NCI-H82 (cell line): ENCODE results near the gene SLC17A3.

Experiments
- DNase-seq: peaks from one replicate; lab custom pipeline; 2025; lab: John Stamatoyannopoulos, UW

SLC17A3 gene, protein sequence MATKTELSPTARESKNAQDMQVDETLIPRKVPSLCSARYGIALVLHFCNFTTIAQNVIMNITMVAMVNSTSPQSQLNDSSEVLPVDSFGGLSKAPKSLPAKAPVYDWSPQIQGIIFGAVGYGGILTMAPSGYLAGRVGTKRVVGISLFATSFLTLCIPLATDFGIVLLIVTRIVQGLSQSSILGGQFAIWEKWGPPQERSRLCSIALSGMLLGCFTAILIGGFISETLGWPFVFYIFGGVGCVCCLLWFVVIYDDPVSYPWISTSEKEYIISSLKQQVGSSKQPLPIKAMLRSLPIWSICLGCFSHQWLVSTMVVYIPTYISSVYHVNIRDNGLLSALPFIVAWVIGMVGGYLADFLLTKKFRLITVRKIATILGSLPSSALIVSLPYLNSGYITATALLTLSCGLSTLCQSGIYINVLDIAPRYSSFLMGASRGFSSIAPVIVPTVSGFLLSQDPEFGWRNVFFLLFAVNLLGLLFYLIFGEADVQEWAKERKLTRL

DNA sequence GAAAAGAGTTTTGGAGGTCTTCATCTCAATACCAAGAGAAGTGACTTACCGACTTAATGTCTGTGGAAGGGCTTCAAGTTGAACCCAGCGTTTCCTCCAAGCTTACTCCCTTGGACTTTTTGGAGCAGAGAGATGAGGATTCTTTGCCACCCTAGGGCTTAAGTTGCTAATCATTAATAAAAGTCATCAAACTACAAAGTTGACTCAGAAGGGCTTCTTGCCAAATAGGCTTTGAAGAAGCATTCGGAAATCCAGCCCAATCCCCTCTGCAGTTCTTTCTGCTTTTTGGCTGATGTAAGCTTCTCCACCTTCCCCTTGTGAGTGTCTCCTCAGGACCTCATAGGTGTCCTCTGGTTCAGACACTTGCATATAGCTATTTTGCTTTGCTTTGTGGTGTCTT lies at the start of gene SLC17A3:
TSS of gene SLC17A3 (minus strand) at position 126 of the 400 bp plus-strand sequence. CDS start 5,856 bp downstream, outside the sequence.
- no peak for DNase-seq

DNA sequence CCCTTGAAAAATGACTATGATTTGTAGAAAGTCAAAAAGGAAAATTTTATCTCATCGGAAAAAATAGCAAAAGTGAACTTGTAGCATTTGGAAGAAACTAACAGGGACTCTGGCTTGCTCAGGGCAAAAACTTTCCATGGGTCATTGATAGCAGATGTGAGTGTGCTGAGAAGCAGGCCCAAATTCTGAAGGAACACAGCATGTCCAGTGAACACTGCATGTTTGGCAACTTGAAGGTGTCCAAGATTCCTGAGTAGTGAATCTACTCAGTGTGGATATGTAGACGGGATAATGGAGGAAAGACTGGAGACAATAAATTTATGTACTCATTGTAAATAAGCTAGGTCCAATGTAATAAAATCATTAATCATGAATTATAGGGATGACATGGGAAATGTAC lies 48.3 kb upstream of the SLC17A3 start:
- DNase-seq = no peak

DNA sequence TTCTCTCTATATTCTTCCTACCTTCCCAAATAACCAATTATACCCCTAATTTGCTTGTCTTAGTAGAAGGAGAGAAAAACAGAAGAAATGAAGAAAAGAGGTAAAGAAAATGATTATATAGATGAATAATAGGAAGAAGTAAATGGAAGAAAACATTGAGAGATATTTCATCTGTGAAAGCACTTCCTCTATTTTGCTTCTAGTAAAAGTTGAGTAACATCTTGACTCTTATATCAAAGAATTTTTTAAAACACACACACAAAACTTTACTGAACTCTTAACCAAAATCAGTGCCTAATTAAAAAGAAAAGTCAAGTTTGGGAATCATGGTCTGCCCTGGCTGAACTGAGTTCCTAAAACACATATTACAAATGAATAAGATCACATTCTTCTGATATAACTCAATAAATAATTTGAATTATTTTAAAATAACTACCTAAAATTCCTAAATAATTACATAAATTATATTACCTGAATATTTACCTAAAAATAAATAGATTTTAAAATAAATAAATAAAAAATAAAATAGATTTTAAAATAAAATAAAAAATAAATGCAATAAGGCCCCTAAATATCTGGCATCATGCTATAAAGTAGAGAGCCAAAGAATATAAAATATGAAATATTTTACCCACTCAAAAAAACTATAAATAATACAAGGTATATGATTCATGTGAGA lies 47.6 kb upstream of the SLC17A3 start:
- no peak for DNase-seq

DNA sequence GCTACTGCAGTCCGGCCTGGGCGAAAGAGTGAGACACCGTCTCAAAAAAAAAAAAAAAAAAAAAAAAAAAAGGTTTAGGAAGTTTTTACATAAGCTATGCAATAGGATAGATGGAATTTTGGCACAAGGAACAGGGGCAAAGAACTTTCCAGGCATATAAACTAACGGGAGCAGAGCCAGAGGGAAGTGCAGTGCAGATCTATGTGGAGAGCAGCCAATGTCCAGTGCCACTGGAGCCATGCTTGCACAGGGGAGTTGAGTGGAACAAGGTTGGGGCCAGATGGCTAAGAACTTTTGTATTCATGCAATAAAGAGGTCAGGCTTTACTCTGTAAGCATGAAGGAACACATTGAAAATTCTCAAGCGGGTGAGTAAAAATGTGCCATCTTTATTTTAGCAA lies 45.6 kb upstream of the SLC17A3 start:
- no peak for DNase-seq

DNA sequence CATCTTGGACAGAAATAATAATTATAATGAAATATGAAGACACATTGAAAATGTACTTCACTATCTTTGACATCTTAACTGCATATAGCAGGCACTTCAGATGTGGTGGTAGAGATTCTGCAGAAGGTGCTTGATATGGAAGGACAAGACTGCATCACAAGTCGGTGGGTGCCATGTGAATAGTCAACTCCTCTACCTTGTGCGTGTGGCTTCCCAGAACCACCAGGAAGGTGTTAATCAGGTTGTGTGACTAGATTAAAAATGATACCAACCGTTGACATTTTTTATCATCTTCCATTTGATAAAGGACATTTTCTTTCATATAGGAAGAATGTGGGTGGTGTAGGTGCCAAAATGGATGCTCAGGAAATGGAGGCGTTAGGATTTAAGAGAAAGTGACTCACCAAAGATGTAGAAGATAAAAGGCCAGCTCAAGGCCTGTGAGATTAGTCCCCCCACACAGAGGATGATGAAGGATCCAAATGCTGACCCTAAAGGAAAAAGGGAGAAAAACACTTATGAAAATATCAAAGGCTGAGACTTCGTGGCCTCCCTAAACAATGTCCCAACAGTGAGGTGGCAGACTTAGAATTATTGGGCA lies 44.1 kb upstream of the SLC17A3 start:
- no peak for DNase-seq

- DNase-seq = no peak
Observed at GRCh38 chr6:25916789-25917490, 42.9 kb upstream of the SLC17A3 start.

DNA sequence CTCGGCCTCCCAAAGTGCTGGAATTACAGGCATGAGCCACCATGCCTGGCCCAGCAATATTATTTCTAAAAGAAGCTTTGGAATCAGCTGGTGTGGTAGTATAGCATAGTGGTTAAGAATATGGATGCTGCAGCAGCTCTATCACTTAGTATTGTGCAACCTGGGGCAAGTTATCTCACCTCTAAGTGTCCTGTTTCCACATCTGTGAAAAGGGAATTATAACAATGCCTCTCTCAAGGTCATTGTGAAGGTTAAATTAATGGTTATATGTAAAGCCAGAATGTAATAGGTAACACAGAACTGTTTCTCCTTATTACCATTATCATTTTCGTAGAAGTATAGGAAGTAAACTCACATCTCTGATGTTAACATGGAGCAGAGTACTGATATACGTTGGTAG lies 42.3 kb upstream of the SLC17A3 start:
- DNase-seq = no peak

DNA sequence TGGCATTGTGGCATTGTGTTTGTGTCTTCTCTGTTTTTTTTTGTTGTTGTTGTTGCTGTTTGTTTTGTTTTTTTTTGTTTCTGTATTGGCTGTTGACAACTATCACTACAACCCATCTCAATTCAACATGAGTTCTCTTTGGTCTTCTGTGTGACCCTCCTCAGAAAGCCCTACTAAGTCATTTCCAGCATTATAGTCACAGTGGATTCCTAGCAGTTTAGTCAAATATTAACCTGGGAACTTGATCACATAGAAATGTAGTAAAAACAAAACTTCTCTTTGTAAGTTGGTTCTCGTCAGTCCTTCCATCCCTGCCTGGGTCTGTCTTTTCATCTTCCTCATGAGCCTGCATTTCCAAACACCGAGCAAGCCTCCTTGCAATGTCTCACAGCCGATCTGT lies 39.7 kb upstream of the SLC17A3 start:
- no peak for DNase-seq

GRCh38 chr6:25911351-25911750 lies 37.3 kb upstream of the SLC17A3 start:
- DNase-seq = no peak

DNA sequence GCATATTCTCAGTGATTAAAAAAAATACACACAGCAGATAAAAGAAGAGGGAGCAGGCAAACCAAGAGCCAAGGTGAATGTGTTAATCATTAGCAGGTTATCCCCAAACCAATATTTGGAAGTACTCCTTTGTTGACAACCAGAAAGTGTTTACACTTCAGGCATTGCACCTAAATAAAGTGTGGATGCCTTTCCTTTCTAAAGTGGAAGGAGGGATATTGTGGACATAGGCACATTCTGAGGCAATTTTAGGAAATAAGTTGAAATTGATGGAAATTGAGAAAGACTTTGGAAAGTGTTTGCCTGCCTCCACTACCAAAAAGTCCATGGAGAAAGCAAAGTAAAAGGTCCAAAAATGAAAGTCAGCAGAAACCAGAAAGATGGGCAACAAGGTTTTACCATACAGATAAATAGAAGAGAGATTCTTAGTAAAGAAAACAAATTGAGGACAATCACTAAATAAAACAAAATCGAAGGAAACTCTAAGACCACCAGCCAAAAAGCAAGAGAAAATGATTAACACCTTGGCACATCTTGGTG lies 33.5 kb upstream of the SLC17A3 start:
- no peak for DNase-seq

GRCh38 chr6:25903467-25904099 lies 29.5 kb upstream of the SLC17A3 start:
- no peak for DNase-seq

DNA sequence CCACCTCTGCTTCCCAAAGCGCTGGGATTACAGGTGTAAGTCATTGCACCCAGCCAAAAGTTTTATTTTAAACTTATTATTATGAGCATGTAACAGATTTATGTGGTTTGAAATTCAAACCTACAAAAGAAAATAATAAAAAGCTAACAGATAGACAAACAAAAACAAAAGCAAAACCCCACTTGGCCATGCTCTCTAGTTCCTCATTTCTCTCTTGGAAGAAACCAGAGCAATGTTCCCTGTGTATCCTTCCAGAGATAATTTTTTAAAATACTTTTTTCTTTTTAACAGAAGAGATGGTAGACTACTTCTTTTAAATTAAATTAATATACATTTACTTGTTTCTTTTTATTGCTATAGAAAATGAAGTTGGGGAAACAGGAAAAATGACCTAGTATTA lies 28.0 kb upstream of the SLC17A3 start:
- no peak for DNase-seq

DNA sequence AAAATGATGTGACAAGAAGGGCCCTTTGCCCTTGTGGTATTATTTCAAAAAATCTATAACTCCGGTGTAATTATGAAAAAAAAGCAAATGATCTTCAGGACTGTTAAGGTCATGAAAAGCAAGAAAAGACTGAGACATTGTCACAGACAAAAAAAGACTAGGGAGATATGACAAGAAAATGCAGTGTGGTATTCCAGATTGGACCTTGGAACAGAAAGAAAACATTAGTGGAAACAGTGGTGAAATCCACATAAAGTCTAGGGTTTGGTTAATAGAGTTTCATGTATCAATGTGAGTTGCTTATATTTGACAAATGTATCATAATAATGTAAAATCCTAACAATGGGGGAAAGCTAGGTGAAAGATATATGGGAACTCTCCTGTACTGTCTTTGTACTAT lies 26.8 kb upstream of the SLC17A3 start:
- DNase-seq = no peak

DNA sequence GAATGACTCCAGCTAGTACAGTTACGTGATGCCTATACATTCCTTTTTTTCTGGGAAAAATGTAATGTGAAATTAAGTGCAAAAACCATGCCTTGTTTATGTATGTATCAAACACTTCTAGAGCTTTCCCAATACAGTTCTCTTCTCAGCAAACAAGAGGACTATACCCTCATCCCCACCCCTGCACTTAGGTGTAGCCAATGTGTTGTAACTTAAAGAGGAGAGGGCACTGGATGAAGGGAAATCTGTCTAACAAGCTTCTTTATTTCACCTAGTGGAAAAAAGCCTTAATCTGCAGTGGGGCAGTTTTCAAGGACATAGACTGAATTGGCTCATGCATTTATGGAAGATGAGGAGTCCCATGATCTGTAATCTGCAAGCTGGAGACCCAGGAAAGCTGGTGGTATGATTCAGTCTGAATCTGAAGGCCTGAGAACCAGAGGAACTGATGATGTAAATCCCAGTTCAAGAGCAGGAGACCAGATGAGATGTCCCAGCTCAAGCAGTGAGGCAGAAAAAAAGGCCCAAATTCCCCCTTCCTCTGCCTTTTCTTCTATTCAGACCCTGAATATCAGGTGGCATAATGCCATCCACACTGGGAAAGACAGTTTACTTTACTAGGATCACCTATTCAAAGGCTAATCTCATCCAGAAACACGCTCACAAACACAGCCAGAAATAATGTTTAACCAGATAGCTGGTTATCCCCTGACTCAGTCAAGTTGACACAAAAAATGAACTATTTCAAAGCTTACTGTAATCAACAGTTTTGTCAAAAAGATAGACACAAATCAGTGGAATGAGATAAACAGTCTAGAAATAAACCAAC lies 25.8 kb upstream of the SLC17A3 start:
- no peak for DNase-seq

- DNase-seq = no peak
Observed at GRCh38 chr6:25899123-25899522, 25.1 kb upstream of the SLC17A3 start.

DNA sequence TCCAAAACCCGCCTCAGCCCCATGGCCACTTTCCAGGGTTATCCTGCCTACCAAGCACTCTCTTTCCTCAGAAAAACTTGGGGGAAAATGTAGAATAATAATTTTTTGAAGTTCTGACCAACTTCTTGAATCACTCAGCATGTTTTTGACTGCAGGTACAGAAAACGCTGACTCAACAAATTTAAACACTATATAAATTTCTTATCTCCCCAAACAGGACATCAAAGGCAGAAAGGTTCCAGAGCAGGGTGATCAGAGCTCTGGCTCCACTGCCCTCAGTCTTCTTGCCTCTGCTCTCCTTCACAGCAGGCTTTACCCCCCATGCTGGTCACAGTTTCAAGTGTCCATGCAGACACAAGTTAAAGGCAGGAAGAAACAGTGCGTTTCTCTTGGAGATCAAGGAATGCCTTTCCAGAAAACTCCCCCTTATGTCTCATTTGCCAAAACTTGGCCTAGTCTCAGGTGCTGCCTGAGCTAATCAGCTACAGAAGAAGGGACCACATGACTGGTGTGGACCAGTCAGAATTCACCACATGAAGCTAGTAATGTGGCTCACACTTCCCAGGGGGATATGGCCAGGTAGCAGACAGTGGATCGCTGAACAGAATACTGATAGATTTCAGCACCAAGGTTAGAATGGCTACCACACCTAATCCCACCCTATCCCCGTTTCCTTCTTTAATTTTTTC lies 24.4 kb upstream of the SLC17A3 start:
- DNase-seq = no peak

GRCh38 chr6:25896252-25896651 lies 22.2 kb upstream of the SLC17A3 start:
- DNase-seq = no peak

DNA sequence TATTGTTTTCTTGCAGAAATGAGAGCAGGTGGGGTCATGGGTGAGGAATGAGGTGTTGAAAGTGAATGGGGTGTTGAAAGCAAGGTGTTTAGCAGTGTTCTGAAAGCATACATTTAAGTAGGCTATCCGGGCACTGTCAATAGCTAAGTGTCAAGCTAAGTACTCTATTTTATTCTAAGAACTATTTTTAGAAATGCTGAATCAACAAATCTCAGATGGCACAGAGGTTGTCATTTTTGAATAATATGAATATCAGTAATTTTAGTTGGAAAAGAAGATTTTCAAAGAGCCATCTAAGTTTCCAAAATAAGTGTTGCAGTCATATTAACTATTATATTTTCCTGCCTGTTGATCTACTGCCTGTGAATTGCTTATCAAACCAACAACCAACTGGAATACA lies 21.7 kb upstream of the SLC17A3 start:
- no peak for DNase-seq

DNA sequence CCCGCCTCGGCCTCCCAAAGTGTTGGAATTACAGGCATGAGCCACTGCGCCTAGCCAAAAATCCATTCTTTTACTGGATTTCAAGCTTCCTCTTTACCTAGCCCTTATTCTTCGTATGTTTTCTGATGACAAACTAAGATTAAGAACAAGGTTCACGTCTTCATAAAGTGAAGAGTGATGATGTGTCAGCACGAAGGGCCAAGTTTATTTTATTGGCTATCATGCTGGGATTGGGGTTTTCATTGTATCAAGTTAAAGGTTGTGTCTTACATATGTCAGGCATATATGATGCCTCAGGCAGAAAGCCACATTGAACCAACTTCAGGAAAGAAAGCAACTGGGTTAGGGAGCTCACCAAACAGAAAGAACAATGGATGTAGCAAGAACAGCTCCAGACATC lies 19.7 kb upstream of the SLC17A3 start:
- no peak for DNase-seq

DNA sequence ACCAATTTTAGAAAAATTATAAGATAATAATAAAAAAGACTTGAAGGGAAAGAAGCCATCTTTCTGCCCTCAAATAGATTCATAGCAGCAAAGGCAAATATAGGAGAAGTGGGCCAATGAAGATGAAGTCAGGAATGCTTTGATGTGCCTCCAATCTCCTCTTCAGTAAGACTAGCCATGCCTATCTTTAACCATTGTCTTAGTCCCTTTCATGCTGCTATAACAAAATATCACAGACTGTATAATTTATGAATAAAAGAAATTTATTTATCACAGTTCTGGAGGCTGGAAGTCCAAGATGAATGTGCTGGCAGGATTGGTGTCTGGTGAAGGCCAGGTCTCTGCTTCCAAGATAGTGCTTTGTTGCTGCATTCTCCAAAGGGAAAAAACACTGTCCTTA lies 18.8 kb upstream of the SLC17A3 start:
- no peak for DNase-seq
